Fibroblast of mammary gland (primary cell): ENCODE measurements around the gene RPL18.
"Not testable (repeated sequence)": the region's sequence is repeated elsewhere in the genome, so short reads cannot be mapped to it uniquely, and the experiment has no call there.

Experiments
- DNase-seq: peaks from one replicate; pipeline ENCODE4 v3.0.0-alpha.2; 2010; ENCODE audit warnings: low read depth
- H3K4me3 ChIP-seq: 2 replicates; pipeline ENCODE4 v1.5.1; 2011; ENCODE audit warnings: low read depth, mild to moderate bottlenecking, low read length, moderate library complexity; ENCODE audit not compliant: control insufficient read depth
- CTCF ChIP-seq: conservative IDR thresholded peaks from 2 replicates; pipeline ENCODE4 v1.5.1; 2011; ENCODE audit warnings: low read depth, low read length, inconsistent platforms; ENCODE audit not compliant: control insufficient read depth, insufficient read depth

The RPL18 gene

GRCh38 chr19:48587387-48587786 is 31.6 kb downstream of the RPL18 start:
- no peak overlapping the region for H3K4me3 ChIP-seq
- DNase-seq, result no peak
- TF ChIP-seq CTCF, result no peak

- no peak for TF ChIP-seq CTCF
- no peak overlapping the region for H3K4me3 ChIP-seq
- no peak for DNase-seq
Measured at GRCh38 chr19:48582168-48582567, 36.8 kb downstream of the RPL18 start.

- no peak overlapping the region for H3K4me3 ChIP-seq
- no peak for DNase-seq
- no peak for TF ChIP-seq CTCF
Measured at GRCh38 chr19:48578891-48579290, 40.1 kb downstream of the RPL18 start.

- DNase-seq, H3K4me3 ChIP-seq: not testable (repeated sequence)
Measured at GRCh38 chr19:48577908-48578307, 41.1 kb downstream of the RPL18 start.

GRCh38 chr19:48575931-48576622 is 42.9 kb downstream of the RPL18 start:
- DNase-seq, result no peak
- H3K4me3 ChIP-seq, result no peak overlapping the region
- no peak for TF ChIP-seq CTCF

- no peak for DNase-seq
- no peak overlapping the region for H3K4me3 ChIP-seq
- no peak for TF ChIP-seq CTCF
Measured at GRCh38 chr19:48573163-48573505, 45.8 kb downstream of the RPL18 start.

GRCh38 chr19:48571378-48572162 is 47.4 kb downstream of the RPL18 start:
- no peak for TF ChIP-seq CTCF
- H3K4me3 ChIP-seq, result no peak overlapping the region
- no peak for DNase-seq
